Body of pancreas (tissue), 4 donors: Measurements from ENCODE around the gene GRIP2. TPM values are rescaled to one million over a fixed set of nuclear protein-coding genes. Genes with fewer than 3 reads are reported as not detected.

Source experiments
- ATAC-seq: fragments of 150-250 bp; one replicate; pipeline ENCODE4 v1.9.1; 2016
- DNase-seq, 4 donors: peaks; one replicate each; pipeline ENCODE4 v3.0.0-alpha.2; 2019
- H3K27ac ChIP-seq, 4 donors: fragments of 200-600 bp; sonication (generic); 1 replicate in 3 of 4; 2 replicates in 1 of 4; pipeline versions ENCODE4 v1.5.1 to v1.6.1; 2016 to 2019; ENCODE audit warnings: mild to moderate bottlenecking in 1 of 4, mixed read lengths in 1 of 4, moderate library complexity in 1 of 4
- H3K27me3 ChIP-seq, 2 donors: fragments of 200-600 bp; sonication (generic); one replicate each; pipeline ENCODE4 v1.6.0; 2016; ENCODE audit warnings: mild to moderate bottlenecking in 1 of 2
- H3K36me3 ChIP-seq, 2 donors: fragments of 200-600 bp; sonication (generic); replicated peaks in 1 of 2; 2 replicates each; pipeline ENCODE4 v1.5.1; 2016; ENCODE audit warnings: low read depth in 2 of 2; ENCODE audit not compliant: insufficient read depth in 1 of 2
- H3K4me1 ChIP-seq: fragments of 200-600 bp; sonication (generic); one replicate; pipeline ENCODE4 v1.6.0; 2016
- H3K4me3 ChIP-seq, 2 donors: fragments of 200-600 bp; sonication (generic); 1 replicate in 1 of 2; 2 replicates in 1 of 2; pipeline ENCODE4 v1.5.1; 2016 to 2019
- H3K9me3 ChIP-seq, 3 donors: fragments of 200-600 bp; sonication (generic); 1 replicate in 2 of 3; 2 replicates in 1 of 3; pipeline ENCODE4 v1.5.1; 2016
- CTCF ChIP-seq, 7 experiments: fragments of 450-650 bp in 4 of 7; fragments of 200-600 bp in 3 of 7; sonication (generic) in 3 of 7; IDR thresholded peaks; one replicate each; pipeline ENCODE4 v1.5.1; 2016 to 2019; ENCODE audit warnings: antibody characterized with exemption in 7 of 7
- POLR2A ChIP-seq, 3 donors: fragments of 450-650 bp; IDR thresholded peaks; one replicate each; pipeline ENCODE4 v1.6.1; 2016; ENCODE audit warnings: antibody characterized with exemption in 3 of 3, mild to moderate bottlenecking in 2 of 3
- WGBS, 2 donors: methylation state at CpG; one replicate each; pipeline ENCODE4 v1.1.5; 2017; 5-methylcytosine and 5-hydroxymethylcytosine counted together
- intact Hi-C: fragments of 100-400 bp; cut with DNase I; formaldehyde crosslinking; loops from one replicate; pipeline ENCODE4 v1.15.1; 2023
- small RNA-seq: library from RNA; depleted of rRNA; stranded (forward); fragments of <200 nt; gene quantifications from one replicate; pipeline ENCODE3, GENCODE V24; 2016
- total RNA-seq, 2 donors: library from RNA; depleted of rRNA; stranded (reverse); fragments of >200 nt; gene quantifications; one replicate each; pipeline ENCODE4 v1.1.0, GENCODE V29; 2016

GRIP2 gene
- total RNA-seq, 2 donors from 2014 or later = 0.26 to 0.99 TPM

- TF ChIP-seq CTCF (IDR thresholded peaks at IDR 0.05) = no peak
- Histone ChIP-seq H3K4me3 (no peak overlapping the region), H3K27me3 (no peaks in the 10 kb centered on the region), H3K4me1 (peaks cover 15% of the 10 kb centered on the region), H3K9me3 (no peaks in the 10 kb centered on the region), H3K27ac (no peak overlapping the region), H3K36me3 (no peaks in the 10 kb centered on the region)
- 59 to 69% methylated on average over 6 to 11 of the region's 11 CpGs for WGBS, 2 donors
- intact Hi-C loops = no loop called here
- ATAC-seq (no peak), DNase-seq (no peak)
Measured at GRCh38 chr3:14440531-14441239, 99.5 kb downstream of the GRIP2 start.

DNA sequence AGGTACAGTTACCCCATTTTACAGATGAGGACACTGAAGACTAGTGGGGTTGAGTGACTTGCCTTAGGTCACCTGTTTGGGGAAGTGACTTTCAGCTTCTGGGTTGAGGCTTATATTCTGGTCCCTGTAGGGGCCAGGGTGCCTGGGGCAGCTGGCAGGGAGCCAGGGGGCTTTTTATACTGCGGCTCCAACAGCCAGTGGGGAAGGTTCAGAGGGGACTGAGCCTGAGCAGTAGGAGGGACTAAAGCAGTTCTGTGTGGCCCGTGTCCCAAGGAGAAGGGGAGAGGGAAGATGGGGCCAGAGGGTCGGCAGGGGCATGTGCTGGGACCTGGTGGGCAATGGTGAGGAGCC lies 100.0 kb downstream of the GRIP2 start:
- 63 to 73% methylated on average over 3 of the region's 3 CpGs for WGBS, 2 donors
- DNase-seq (no peak), ATAC-seq (no peak)
- Histone ChIP-seq H3K36me3 (no peaks in the 10 kb centered on the region), H3K27ac (no peak overlapping the region), H3K9me3 (no peaks in the 10 kb centered on the region), H3K27me3 (no peaks in the 10 kb centered on the region), H3K4me3 (no peak overlapping the region), H3K4me1 (peaks cover 15% of the 10 kb centered on the region)
- TF ChIP-seq CTCF (IDR thresholded peaks at IDR 0.05) (no peak), POLR2A (IDR thresholded peaks at IDR 0.05) (no peak)
- intact Hi-C loops = no loop called here

GRCh38 chr3:14439501-14440167 lies 100.5 kb downstream of the GRIP2 start:
- H3K4me3 ChIP-seq = no peak overlapping the region
- H3K27ac ChIP-seq = no peak overlapping the region
- intact Hi-C loops = no loop called here
- H3K9me3 ChIP-seq = no peaks in the 10 kb centered on the region
- H3K4me1 ChIP-seq = peaks cover 20% of the 10 kb centered on the region
- DNase-seq (peak; percentile 59 to 78 (median 72)), ATAC-seq (peak; percentile 57)
- H3K27me3 ChIP-seq = no peaks in the 10 kb centered on the region
- H3K36me3 ChIP-seq = no peaks in the 10 kb centered on the region
- 22 to 41% methylated on average over 5 to 13 of the region's 13 CpGs for WGBS, 2 donors
- TF ChIP-seq POLR2A (IDR thresholded peaks at IDR 0.05) = no peak
- no peak for TF ChIP-seq CTCF (IDR thresholded peaks at IDR 0.05)

Small RNA genes lying within 50 kb of the gene (small RNA-seq; reads per million reads assigned to genes)
- gene RNU6-905P = not detected

Other genes with a start within 250 kb of the GRIP2 start
- 1 to 10 TPM; 4.9 to 5.7 TPM for gene SLC6A6, start 137.7 kb downstream of the GRIP2 start, total RNA-seq
- 10 to 100 TPM; 11.2 to 17.8 TPM for gene CCDC174, start 111.4 kb upstream of the GRIP2 start, total RNA-seq
- gene C3orf20, start 134.8 kb upstream of the GRIP2 start, total RNA-seq = not detected